GM21786 (cell line): ENCODE data around the gene NPTN.
A peak's percentile ranks its signal among the peaks of the same experiment; 100 is the strongest.

Experiments
- ATAC-seq: cut with Tn5 transposase; IDR thresholded peaks from one replicate; pipeline ENCODE4 v1.9.1; 2021; ENCODE audit not compliant: unreplicated experiment

NPTN gene

GRCh38 chr15:73632670-73633058 is 525 bp downstream of the NPTN start:
- ATAC-seq, result peak; percentile 2

- no peak for ATAC-seq
Observed at GRCh38 chr15:73631915-73632669, 1.1 kb downstream of the NPTN start.

GRCh38 chr15:73630921-73631362 is 2.2 kb downstream of the NPTN start:
- ATAC-seq, result no peak

- no peak for ATAC-seq
Observed at GRCh38 chr15:73629798-73630429, 3.3 kb downstream of the NPTN start.

- ATAC-seq, result no peak
Observed at GRCh38 chr15:73628976-73629797, 4.0 kb downstream of the NPTN start.

- no peak for ATAC-seq
Observed at GRCh38 chr15:73628102-73628501, 5.1 kb downstream of the NPTN start.

- no peak for ATAC-seq
Observed at GRCh38 chr15:73626072-73626471, 7.1 kb downstream of the NPTN start.

GRCh38 chr15:73624530-73624929 is 8.7 kb downstream of the NPTN start:
- ATAC-seq, result no peak

GRCh38 chr15:73621286-73621826 is 11.8 kb downstream of the NPTN start:
- no peak for ATAC-seq

- ATAC-seq, result no peak
Observed at GRCh38 chr15:73620078-73620477, 13.1 kb downstream of the NPTN start.

- ATAC-seq, result no peak
Observed at GRCh38 chr15:73617913-73618312, 15.3 kb downstream of the NPTN start.

GRCh38 chr15:73617301-73617831 is 15.8 kb downstream of the NPTN start:
- ATAC-seq, result no peak

- no peak for ATAC-seq
Observed at GRCh38 chr15:73608941-73609340, 24.2 kb downstream of the NPTN start.

GRCh38 chr15:73608475-73608874 is 24.7 kb downstream of the NPTN start:
- ATAC-seq, result no peak

GRCh38 chr15:73607843-73608242 is 25.3 kb downstream of the NPTN start:
- ATAC-seq, result no peak

GRCh38 chr15:73607405-73607804 is 25.8 kb downstream of the NPTN start:
- ATAC-seq, result no peak

GRCh38 chr15:73605759-73606436 is 27.3 kb downstream of the NPTN start:
- no peak for ATAC-seq

- no peak for ATAC-seq
Observed at GRCh38 chr15:73604477-73604876, 28.7 kb downstream of the NPTN start.

- ATAC-seq, result no peak
Observed at GRCh38 chr15:73602992-73603391, 30.2 kb downstream of the NPTN start.

- ATAC-seq, result no peak
Observed at GRCh38 chr15:73602446-73602843, 30.7 kb downstream of the NPTN start.
